SK-N-SH (cell line): Measurements from ENCODE around the gene OR2AT4. TPM values are rescaled to one million over a fixed set of nuclear protein-coding genes. Genes with fewer than 3 reads are reported as not detected.

Source experiments
- CTCF ChIA-PET: fragments of 300-600, 350-600 bp; formaldehyde crosslinking; extraction: SDS; loops from one replicate; lab custom pipeline; 2021; lab: Yijun Ruan, JAX
- POLR2A ChIA-PET: fragments of 350-600 bp; sonication (Branson Sonifier 250); formaldehyde crosslinking; extraction: SDS; loops from one replicate; lab custom pipeline; 2020; ENCODE audit warnings: antibody characterized with exemption, inconsistent platforms; lab: Yijun Ruan, JAX
- DNase-seq: peaks from one replicate; pipeline ENCODE4 v3.0.0; 2012
- H2AFZ ChIP-seq: fragments of 200-600 bp; sonication (generic); 2 replicates; pipeline ENCODE4 v1.8.1; 2016; ENCODE audit warnings: antibody characterized with exemption, mild to moderate bottlenecking, low read depth
- H3F3A ChIP-seq: fragments of 200-600 bp; sonication (generic); replicated peaks from 2 replicates; pipeline ENCODE3; 2016; ENCODE audit warnings: antibody characterized with exemption, mild to moderate bottlenecking; ENCODE audit not compliant: insufficient read depth
- H3K27ac ChIP-seq, 2 experiments: fragments of 200-500 bp in 1 of 2; fragments of 200-600 bp in 1 of 2; sonication (Bioruptor generic) in 1 of 2; sonication (generic), shearing (Covaris generic) in 1 of 2; 2 replicates each; pipeline versions ENCODE4 v1.5.1 to v1.6.1; 2014 to 2016; ENCODE audit warnings: low read depth in 2 of 2, inconsistent platforms in 1 of 2, low read length in 1 of 2, mild to moderate bottlenecking in 1 of 2, mixed read lengths in 1 of 2
- H3K27me3 ChIP-seq: fragments of 200-600 bp; sonication (generic), shearing (Covaris generic); 2 replicates; pipeline ENCODE4 v1.6.1; 2016; ENCODE audit warnings: mixed run types; ENCODE audit not compliant: insufficient read depth
- H3K36me3 ChIP-seq, 2 experiments: fragments of 200-500 bp in 1 of 2; fragments of 200-600 bp in 1 of 2; sonication (Bioruptor generic) in 1 of 2; sonication (generic) in 1 of 2; replicated peaks in 1 of 2; 2 replicates each; pipeline versions ENCODE3 to v1.5.1; 2014 to 2016; ENCODE audit warnings: low read length in 1 of 2, mild to moderate bottlenecking in 1 of 2; ENCODE audit not compliant: insufficient read depth in 2 of 2, control insufficient read depth in 1 of 2
- H3K4me1 ChIP-seq, 2 experiments: fragments of 200-500 bp in 1 of 2; fragments of 200-600 bp in 1 of 2; sonication (Bioruptor generic) in 1 of 2; sonication (generic), shearing (Covaris generic) in 1 of 2; 2 replicates each; pipeline versions ENCODE4 v1.5.1 to v1.6.1; 2014 to 2016; ENCODE audit warnings: low read depth in 1 of 2, low read length in 1 of 2, mixed run types in 1 of 2; ENCODE audit not compliant: insufficient read depth in 2 of 2, control insufficient read depth in 1 of 2
- H3K4me2 ChIP-seq: fragments of 200-600 bp; sonication (generic), shearing (Covaris generic); 2 replicates; pipeline ENCODE4 v1.6.1; 2017; ENCODE audit warnings: mixed run types
- H3K4me3 ChIP-seq, 2 experiments: fragments of 200-500 bp in 1 of 2; fragments of 200-600 bp in 1 of 2; sonication (Bioruptor generic) in 1 of 2; sonication (generic), shearing (Covaris generic) in 1 of 2; 2 replicates each; pipeline versions ENCODE4 v1.5.1 to v1.8.1; 2014 to 2016; ENCODE audit warnings: low read depth in 2 of 2, inconsistent platforms in 1 of 2, low read length in 1 of 2, mild to moderate bottlenecking in 1 of 2, mixed read lengths in 1 of 2, moderate library complexity in 1 of 2
- H3K79me2 ChIP-seq: fragments of 200-600 bp; sonication (generic); 2 replicates; pipeline ENCODE4 v1.8.1; 2017; ENCODE audit warnings: mild to moderate bottlenecking; ENCODE audit not compliant: insufficient read depth
- H3K9ac ChIP-seq: fragments of 200-600 bp; sonication (generic); 2 replicates; pipeline ENCODE4 v1.6.1; 2017; ENCODE audit warnings: mixed run types
- H3K9me2 ChIP-seq: fragments of 200-600 bp; sonication (generic); 2 replicates; pipeline ENCODE4 v1.6.1; 2017; ENCODE audit warnings: mixed run types
- H3K9me3 ChIP-seq: fragments of 200-600 bp; sonication (generic); 2 replicates; pipeline ENCODE4 v1.6.1; 2017; ENCODE audit warnings: mixed run types, mild to moderate bottlenecking, moderate library complexity
- H4K20me1 ChIP-seq: fragments of 200-600 bp; sonication (generic); 2 replicates; pipeline ENCODE4 v1.6.1; 2017; ENCODE audit warnings: mild to moderate bottlenecking, mixed run types; ENCODE audit not compliant: insufficient read depth
- ELF1 ChIP-seq: IDR thresholded peaks from 2 replicates; pipeline ENCODE4 v1.4.0; 2012
- FOXJ3 ChIP-seq: sonication (generic); formaldehyde crosslinking; IDR thresholded peaks from 2 replicates; pipeline ENCODE4 v1.5.1; 2020; ENCODE audit warnings: mild to moderate bottlenecking, missing genetic modification reagents
- FOXM1 ChIP-seq: IDR thresholded peaks from 2 replicates; pipeline ENCODE4 v1.4.0; 2012; ENCODE audit warnings: low read depth, mild to moderate bottlenecking
- GATA2 ChIP-seq: sonication (generic); formaldehyde crosslinking; IDR thresholded peaks from 2 replicates; pipeline ENCODE4 v1.5.0; 2020; ENCODE audit warnings: mild to moderate bottlenecking, missing genetic modification reagents
- JUND ChIP-seq: IDR thresholded peaks from 2 replicates; pipeline ENCODE4 v1.4.0; 2012
- MEF2A ChIP-seq: IDR thresholded peaks from 2 replicates; pipeline ENCODE4 v1.4.0; 2012; ENCODE audit warnings: low read depth, borderline replicate concordance
- NFIC ChIP-seq: IDR thresholded peaks from 2 replicates; pipeline ENCODE4 v1.4.0; 2012; ENCODE audit warnings: borderline replicate concordance
- NRF1 ChIP-seq: IDR thresholded peaks from 2 replicates; pipeline ENCODE4 v1.6.1; 2012; ENCODE audit warnings: low read depth, mild to moderate bottlenecking, low read length
- RFX5 ChIP-seq: IDR thresholded peaks from 2 replicates; pipeline ENCODE4 v1.6.1; 2012; ENCODE audit warnings: mild to moderate bottlenecking, improper control_type of control experiment, low read length
- RXRA ChIP-seq: IDR thresholded peaks from 2 replicates; pipeline ENCODE4 v1.4.0; 2012; ENCODE audit warnings: low read depth, mild to moderate bottlenecking, borderline replicate concordance
- SIN3A ChIP-seq: IDR thresholded peaks from 2 replicates; pipeline ENCODE4 v1.6.1; 2012; ENCODE audit warnings: low read depth, mild to moderate bottlenecking, low read length, moderate library complexity, borderline replicate concordance
- TAF1 ChIP-seq: IDR thresholded peaks from 2 replicates; pipeline ENCODE4 v1.6.1; 2012; ENCODE audit warnings: low read depth, mild to moderate bottlenecking, low read length, moderate library complexity, borderline replicate concordance
- TCF12 ChIP-seq: IDR thresholded peaks from 2 replicates; pipeline ENCODE4 v1.4.0; 2012
- TEAD4 ChIP-seq: IDR thresholded peaks from 2 replicates; pipeline ENCODE4 v1.4.0; 2012; ENCODE audit warnings: mild to moderate bottlenecking, borderline replicate concordance; ENCODE audit not compliant: insufficient read depth
- USF1 ChIP-seq: IDR thresholded peaks from 2 replicates; pipeline ENCODE4 v1.4.0; 2012; ENCODE audit warnings: low read depth, borderline replicate concordance
- USF2 ChIP-seq: fragments of 150-350 bp; IDR thresholded peaks from 2 replicates; pipeline ENCODE4 v1.6.1; 2017; ENCODE audit warnings: antibody characterized with exemption, low read length, low read depth, borderline replicate concordance
- YY1 ChIP-seq: IDR thresholded peaks from 2 replicates; pipeline ENCODE4 v1.4.0; 2012; ENCODE audit warnings: low read depth, mild to moderate bottlenecking
- WGBS: methylation state at CpG from one replicate; pipeline ENCODE4 v1.1.6; 2017; ENCODE audit warnings: low lambda C conversion rate; 5-methylcytosine and 5-hydroxymethylcytosine counted together
- polyA plus RNA-seq, 3 experiments: library from polyadenylated mRNA; depleted of rRNA; stranded (reverse); fragments of >200 nt; gene quantifications; 2 replicates each; pipeline ENCODE4 v1.2.3, GENCODE V29; 2012
- TF ChIP-seq, protein P1 (sequence below): IDR thresholded peaks from 2 replicates; pipeline ENCODE4 v1.6.1; 2012; ENCODE audit warnings: mild to moderate bottlenecking, low read depth, low read length, moderate library complexity
- TF ChIP-seq, protein P2 (sequence below): IDR thresholded peaks from 2 replicates; pipeline ENCODE4; 2012
- TF ChIP-seq, protein P3 (sequence below): fragments of 200-600 bp; sonication (generic); IDR thresholded peaks from 2 replicates; pipeline ENCODE4 v1.6.1; 2017; ENCODE audit warnings: antibody characterized with exemption, mild to moderate bottlenecking, moderate library complexity

OR2AT4 gene
- polyA plus RNA-seq, 1 of the 3 experiments (the other 2 are of a cell fraction), result not detected

DNA sequence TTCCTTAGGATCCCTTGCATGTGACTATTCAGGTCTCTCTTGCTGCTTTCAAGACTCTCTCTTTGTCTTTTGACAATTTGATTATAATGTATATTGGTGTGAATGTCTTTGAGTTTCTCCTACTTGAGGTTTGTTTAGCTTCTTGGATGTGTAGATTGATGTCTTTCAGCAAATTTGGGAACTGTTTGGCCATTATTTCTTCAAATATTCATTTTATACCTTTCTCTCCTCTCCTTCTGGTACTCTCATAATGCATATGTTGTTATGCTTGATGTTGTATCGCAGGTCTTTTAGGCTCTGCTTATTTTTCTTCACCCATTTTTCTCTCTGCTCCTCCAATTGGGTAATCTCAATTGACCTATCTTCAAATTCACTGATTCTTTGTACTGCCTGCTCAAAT is 44.2 kb downstream of the OR2AT4 start (continued):
- TF ChIP-seq, protein P1, sequence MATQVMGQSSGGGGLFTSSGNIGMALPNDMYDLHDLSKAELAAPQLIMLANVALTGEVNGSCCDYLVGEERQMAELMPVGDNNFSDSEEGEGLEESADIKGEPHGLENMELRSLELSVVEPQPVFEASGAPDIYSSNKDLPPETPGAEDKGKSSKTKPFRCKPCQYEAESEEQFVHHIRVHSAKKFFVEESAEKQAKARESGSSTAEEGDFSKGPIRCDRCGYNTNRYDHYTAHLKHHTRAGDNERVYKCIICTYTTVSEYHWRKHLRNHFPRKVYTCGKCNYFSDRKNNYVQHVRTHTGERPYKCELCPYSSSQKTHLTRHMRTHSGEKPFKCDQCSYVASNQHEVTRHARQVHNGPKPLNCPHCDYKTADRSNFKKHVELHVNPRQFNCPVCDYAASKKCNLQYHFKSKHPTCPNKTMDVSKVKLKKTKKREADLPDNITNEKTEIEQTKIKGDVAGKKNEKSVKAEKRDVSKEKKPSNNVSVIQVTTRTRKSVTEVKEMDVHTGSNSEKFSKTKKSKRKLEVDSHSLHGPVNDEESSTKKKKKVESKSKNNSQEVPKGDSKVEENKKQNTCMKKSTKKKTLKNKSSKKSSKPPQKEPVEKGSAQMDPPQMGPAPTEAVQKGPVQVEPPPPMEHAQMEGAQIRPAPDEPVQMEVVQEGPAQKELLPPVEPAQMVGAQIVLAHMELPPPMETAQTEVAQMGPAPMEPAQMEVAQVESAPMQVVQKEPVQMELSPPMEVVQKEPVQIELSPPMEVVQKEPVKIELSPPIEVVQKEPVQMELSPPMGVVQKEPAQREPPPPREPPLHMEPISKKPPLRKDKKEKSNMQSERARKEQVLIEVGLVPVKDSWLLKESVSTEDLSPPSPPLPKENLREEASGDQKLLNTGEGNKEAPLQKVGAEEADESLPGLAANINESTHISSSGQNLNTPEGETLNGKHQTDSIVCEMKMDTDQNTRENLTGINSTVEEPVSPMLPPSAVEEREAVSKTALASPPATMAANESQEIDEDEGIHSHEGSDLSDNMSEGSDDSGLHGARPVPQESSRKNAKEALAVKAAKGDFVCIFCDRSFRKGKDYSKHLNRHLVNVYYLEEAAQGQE, result no peak
- TF ChIP-seq JUND (no peak), FOXJ3 (CRISPR knock-in tag) (no peak), MEF2A (no peak), YY1 (no peak), TAF1 (no peak)

DNA sequence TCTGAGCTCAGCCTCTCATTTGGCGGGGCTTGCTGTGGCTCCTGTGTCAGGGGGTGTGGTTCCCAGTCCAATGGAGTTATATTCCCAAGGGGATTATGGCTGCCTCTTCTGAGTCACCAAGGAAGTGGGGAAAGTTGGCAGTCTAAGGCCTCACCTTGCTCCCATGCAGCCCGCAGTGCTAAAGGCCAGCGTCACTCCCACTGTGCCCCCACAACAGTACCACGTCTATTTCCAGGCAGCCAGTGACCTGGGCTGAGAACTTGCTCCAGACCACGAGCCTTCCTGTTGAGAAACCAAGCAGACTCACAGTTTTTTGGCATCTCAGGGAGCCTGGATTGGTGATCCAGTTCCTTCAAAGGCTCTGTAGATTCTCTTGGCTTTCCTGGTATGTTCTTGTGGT is 45.6 kb downstream of the OR2AT4 start:
- DNase-seq, result no peak
- no peaks in the 10 kb centered on the region for H3F3A ChIP-seq
- CTCF ChIA-PET, result interaction anchor here (1.0 to 2.2 kb wide), 2 partner anchors 21 to 89 kb away, joined by 3 to 11 read pairs; no protein-coding TSS in a partner anchor
- no peaks in the 10 kb centered on the region for H3K4me1 ChIP-seq
- no peaks in the 10 kb centered on the region for H3K9me2 ChIP-seq
- no peak overlapping the region for H3K27ac ChIP-seq
- WGBS, result 61% methylated on average over 4 of the region's 5 CpGs
- H3K4me3 ChIP-seq, result no peak overlapping the region
- no peak for TF ChIP-seq RXRA
- TF ChIP-seq, protein P2, sequence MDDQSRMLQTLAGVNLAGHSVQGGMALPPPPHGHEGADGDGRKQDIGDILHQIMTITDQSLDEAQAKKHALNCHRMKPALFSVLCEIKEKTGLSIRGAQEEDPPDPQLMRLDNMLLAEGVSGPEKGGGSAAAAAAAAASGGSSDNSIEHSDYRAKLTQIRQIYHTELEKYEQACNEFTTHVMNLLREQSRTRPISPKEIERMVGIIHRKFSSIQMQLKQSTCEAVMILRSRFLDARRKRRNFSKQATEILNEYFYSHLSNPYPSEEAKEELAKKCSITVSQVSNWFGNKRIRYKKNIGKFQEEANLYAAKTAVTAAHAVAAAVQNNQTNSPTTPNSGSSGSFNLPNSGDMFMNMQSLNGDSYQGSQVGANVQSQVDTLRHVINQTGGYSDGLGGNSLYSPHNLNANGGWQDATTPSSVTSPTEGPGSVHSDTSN, result no peak
- TF ChIP-seq SIN3A, result no peak
- no peak for TF ChIP-seq RFX5
- no peak for TF ChIP-seq JUND
- TF ChIP-seq, protein P1, result no peak
- TF ChIP-seq, protein P3, sequence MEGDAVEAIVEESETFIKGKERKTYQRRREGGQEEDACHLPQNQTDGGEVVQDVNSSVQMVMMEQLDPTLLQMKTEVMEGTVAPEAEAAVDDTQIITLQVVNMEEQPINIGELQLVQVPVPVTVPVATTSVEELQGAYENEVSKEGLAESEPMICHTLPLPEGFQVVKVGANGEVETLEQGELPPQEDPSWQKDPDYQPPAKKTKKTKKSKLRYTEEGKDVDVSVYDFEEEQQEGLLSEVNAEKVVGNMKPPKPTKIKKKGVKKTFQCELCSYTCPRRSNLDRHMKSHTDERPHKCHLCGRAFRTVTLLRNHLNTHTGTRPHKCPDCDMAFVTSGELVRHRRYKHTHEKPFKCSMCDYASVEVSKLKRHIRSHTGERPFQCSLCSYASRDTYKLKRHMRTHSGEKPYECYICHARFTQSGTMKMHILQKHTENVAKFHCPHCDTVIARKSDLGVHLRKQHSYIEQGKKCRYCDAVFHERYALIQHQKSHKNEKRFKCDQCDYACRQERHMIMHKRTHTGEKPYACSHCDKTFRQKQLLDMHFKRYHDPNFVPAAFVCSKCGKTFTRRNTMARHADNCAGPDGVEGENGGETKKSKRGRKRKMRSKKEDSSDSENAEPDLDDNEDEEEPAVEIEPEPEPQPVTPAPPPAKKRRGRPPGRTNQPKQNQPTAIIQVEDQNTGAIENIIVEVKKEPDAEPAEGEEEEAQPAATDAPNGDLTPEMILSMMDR, result no peak
- TF ChIP-seq TEAD4, result no peak
- no peak for TF ChIP-seq NFIC
- no peak for TF ChIP-seq USF2
- no peak for TF ChIP-seq USF1
- no peak for TF ChIP-seq GATA2
- no peak for TF ChIP-seq TCF12
- no peak for TF ChIP-seq FOXJ3 (CRISPR knock-in tag)
- TF ChIP-seq FOXM1, result no peak
- no peak for TF ChIP-seq NRF1
- no peak for TF ChIP-seq ELF1
- no peaks in the 10 kb centered on the region for H3K36me3 ChIP-seq
- H3K4me2 ChIP-seq, result no peak overlapping the region
- H2AFZ ChIP-seq, result no peak overlapping the region
- no peaks in the 10 kb centered on the region for H4K20me1 ChIP-seq
- POLR2A ChIA-PET, result no interaction called here
- no peaks in the 10 kb centered on the region for H3K79me2 ChIP-seq
- peaks cover 12% of the 10 kb centered on the region for H3K9me3 ChIP-seq
- H3K9ac ChIP-seq, result no peak overlapping the region
- no peaks in the 10 kb centered on the region for H3K27me3 ChIP-seq
